ENCODE measurements around the gene FGF14.

Gene FGF14

DNA sequence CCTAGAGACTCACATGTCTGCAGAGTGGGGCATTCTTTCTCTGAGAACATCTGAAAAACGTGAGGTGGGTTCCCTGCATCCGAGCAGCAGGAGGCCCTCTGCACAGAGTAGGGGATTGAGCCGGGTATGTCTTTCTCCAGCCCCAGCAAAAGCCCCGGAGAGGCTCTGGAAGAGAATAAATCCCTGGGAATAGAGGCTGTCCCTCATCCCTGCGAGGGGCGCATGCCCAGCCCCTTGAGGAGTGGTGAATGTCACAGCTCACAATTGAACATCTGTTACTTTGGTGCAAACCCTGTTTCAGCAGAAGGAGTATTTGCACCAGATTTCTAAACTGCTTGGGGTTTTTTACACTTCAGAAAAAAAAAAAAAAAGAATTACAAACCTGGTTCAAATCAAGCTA, 164.6 kb downstream of the FGF14 start:
- DNase-seq, result no peak

DNA sequence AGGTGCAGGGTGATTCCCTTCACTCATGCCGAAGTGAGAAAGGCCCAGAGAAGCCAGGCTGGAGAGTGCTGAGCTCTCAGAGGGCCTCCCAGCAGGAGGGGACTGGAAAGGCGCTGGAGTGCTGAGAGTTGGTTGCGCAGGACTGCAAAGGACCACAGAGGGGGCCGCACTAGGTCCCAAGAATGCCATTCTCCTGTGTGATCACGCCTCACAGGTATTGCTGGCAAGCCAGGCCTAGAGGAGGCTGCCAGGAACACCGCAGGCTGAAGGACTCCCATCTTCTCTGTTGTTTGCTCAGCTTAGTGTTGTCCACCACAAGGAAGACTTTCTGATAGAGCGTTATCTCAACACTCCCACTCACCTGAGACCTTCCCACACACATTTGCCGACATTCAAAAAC, 165.0 kb downstream of the FGF14 start:
- no peak for DNase-seq

DNA sequence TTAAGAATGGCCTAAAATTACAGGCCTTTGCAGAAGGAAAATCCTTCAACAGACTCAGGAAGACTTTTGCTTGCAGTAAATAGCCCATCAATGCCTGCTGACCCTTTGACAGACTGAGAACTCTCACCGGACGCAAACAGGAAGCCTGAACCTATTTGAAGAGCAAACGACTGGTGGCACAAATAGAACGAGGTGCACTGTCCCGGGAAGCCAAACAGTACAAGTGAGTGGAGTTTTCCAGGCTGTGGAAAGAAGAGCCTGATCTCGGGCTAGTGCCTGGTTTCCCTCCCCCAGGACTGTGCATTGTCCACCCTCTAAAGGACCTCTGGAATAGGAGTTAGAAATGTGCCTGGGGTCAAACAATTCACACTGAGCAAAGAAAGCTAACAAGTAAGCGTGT, 165.5 kb downstream of the FGF14 start:
- DNase-seq, result no peak

DNA sequence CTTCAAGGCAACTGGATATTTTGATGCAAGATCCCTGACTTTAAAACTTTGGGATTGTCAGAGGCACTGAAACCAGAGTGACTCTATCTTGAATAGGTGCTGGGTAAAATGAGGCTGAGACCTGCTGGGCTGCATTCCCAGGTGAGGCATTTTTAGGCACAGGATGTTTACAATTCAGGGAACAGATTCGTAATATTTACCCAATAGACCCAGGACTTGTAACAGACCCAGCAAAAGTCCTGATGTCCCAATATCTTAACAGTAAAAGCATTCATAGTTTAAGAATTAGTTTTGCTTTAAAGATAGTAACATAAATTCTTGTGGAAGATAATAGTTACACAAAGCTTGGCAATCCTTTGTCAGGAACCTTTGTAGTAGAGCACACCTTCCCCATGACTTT, 166.2 kb downstream of the FGF14 start:
- no peak for DNase-seq

DNA sequence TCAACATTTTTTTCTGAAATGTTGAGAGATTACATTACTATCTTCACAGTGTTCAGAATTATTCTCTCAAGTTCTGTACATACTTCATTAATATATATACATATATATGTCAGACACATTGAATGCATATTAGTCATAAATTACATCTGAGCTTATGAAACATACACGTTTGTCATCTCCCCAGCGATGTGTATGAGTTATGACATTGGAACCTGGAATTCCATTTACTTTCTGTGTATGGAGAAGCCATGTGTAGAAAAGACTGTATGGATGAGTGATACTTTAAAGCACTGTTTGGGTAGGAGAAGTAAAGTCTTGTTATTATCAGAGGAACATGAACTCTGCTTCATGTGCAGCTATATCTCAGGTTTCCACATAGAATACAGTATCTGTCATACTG, 167.2 kb downstream of the FGF14 start:
- no peak for DNase-seq

DNA sequence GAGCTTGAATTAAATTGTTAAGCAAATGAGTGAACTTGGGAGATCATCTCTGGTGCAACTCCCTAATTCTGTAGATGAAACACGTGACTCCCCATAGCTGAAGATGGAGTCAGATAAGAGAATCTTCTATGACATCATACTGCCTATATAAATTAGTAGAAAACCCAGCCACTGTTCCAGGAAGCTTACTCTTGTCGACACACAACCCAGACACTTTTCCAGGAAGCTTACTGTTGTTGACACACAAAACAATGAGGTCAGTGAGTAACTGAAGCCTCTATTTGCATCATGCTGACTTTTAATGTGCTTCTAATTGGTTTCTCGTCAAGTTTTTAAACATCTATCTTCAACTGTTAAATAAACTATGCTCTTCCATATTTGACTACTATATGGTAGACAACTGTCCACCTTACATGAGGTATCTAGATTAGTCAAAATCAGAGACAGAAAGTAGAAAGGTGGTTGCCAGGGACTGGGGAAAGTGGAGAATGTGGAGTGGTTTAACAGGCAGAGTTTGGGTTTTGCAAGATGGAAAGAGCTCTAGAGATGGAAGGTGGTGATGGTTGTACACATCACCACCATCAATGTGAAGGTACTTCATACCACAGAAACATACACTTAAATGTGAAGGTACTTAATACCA, 168.2 kb downstream of the FGF14 start:
- no peak for DNase-seq

DNA sequence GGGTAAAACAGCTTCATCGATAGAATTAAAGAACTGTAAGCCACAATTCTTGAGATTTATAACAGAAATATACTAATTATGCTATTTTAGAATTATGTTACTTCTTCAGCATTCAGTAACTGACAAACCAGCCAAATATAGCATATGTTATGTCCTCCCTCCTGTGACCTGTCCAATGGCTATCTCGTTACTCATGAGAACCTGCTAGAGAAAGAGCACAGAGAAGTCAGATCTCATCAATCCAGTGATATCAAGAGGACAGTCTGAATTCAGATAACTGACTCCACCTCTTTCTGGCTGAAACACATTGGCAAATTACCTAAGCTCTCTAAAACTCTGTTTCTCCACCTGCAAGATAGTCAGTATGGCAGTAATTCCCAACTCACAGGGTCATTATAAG, 170.4 kb downstream of the FGF14 start:
- no peak for DNase-seq

DNA sequence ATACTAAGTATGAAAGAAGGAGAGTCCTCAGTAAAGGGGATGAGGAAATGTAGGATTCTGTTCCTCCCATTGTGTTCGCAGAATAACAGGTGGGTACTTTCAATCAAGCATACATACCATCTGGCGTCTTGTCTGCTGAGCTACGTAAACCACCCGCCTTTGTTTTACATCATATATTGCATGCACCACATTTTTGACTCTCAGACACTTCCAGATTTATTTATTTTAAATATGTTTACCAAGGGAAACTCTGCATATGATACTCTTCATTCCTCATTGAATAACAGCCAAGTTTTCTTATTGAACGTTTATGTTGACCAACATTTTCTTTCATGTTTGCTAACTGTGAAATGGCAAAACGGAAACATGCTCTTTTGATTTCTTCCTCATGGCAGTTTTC, 174.1 kb downstream of the FGF14 start:
- DNase-seq, result peak; percentile 17

DNA sequence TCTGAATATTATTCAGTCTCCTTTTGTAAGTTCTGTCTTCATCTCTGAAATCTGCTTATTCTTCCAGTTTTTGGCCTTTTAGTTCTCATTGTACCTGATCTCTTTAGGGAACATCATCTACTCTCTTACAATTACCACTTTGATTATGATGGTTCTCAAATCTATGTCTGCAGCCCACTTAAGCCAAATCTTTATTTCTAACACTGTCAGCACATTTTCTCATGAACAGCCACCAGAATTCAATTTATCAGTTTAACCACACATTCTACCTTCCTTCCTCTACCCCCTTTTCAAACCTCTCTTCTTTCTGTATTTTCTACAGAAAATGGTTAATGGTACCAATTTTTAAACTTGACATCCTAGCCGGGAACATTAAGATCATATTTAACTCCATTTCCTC, 175.3 kb downstream of the FGF14 start:
- no peak for DNase-seq

DNA sequence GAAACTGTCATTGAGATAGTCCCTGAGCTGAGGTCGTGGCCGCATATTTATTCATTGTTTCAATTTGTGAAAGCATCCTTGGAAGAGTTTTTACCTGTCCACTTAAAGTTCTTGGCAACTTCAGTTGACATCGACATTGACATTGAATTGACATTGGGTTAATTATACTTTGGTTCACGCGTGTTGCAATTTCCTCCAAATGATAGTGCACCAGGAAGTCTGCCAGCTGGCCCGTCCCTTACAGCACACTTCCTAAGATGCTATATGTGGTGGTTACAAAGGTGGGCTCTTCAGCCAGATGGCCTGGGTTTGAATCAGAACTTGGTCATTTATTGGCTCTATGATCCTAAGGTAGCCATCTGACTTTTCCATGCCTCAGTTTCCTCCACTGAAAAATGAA, 176.0 kb downstream of the FGF14 start:
- DNase-seq, result no peak

DNA sequence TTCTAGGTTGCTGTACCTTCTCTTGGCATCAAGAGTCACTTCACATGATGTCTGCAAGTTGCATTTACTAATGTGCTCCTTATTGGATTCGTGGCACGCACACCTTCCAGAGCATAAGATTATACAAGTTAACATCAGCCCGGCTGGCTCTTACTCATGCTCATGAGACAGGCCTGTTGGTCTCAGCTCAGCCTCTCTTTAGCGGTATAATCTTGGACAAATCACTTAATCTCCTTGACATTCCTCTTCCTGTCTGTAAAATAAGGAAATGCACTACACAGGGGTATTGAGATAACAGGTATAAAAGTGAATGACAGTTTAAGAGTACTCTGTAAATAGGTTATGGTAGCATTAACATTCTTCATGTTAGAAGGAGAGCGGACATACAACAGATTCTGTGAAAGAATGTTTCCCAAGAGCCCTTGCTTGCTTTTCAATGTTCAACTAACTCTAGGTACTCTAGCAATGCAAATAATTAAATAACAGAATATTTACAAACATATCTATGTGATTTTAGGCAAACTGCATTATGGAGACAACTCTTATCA, 181.1 kb downstream of the FGF14 start:
- DNase-seq, result no peak

DNA sequence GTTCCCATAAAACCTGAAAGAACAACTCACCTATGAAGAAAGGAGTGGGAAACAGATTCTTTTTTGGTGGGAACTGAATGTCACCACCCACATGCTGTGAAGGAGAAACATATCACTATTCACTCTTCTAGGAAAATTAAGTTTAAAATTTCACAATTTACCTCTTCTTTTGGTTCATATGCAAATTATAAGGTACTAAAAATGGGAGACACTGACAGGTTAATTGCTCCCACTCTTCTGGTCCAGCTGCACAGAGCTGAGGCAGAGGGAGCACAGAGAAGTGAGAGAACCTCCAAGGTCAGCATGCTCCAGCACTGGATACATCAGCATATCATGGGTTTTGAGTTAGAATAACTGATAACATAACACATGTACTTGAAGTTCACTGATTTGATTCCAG, 186.9 kb downstream of the FGF14 start:
- no peak for DNase-seq

DNA sequence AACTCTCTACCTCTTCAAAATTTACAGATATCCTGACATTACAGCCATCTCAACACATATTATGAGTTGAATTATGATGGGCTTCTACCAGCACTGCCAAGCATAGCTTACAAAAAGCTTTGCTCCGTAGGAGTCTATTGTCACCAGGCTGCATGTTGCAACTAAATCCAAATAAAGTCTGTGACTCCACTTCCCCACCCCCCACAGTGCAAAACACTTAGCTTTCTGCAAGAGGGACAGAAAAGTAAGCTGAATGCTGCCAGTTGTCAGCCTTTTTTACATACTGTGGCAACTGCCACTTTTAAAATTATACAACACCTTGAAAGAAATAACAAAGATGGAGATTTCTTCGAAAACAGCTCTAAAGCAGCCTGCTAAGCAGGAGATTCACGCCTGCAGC, 189.1 kb downstream of the FGF14 start:
- no peak for DNase-seq

DNA sequence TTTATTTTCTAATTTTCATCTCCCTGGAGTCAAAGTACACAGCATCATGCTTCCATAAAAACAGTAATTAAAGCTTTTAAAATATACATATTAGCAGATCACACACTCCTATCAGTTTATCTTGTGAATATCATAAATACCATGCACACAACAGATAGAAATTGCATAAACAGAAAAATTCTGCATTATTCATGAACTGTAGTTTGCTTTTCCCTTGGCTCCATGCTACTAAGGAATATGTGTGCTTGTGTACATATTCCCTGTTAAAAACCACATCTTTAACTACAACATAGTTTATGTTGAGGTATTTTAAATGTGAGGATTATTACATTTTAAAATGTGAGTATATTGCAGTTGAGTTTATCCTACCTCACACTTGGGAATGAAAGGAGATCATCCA, 193.5 kb downstream of the FGF14 start:
- no peak for DNase-seq

DNA sequence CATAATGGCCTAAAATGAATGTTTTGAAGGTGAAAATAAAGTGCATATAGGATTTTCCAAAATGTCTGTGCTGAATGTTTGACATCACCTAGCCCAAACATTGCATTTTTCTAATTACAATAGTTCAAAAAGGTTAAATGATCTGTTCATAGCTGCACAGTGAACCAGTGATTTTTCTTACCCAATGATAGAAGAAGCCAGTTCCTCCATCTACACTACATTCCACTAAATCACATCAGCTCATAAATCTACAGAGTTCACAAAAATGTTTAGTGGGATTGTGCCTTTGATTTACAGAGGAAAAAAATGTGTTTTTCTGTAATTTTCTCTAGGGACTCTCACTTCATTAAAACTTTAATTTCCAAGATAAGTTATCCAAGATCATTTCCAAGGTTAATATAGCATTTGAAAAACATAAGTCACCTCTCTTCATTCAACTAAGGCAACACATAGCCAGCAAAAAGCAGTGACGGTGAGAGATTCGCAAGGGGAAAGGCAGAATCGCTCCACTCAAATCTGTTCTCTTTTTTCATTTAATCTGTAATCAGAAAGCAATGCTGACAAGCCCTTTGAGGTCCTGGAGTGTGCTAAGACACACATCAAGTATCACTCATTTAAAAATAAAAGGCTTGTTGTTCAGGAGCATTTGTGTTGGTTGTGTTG, 194.0 kb downstream of the FGF14 start:
- DNase-seq, result no peak

DNA sequence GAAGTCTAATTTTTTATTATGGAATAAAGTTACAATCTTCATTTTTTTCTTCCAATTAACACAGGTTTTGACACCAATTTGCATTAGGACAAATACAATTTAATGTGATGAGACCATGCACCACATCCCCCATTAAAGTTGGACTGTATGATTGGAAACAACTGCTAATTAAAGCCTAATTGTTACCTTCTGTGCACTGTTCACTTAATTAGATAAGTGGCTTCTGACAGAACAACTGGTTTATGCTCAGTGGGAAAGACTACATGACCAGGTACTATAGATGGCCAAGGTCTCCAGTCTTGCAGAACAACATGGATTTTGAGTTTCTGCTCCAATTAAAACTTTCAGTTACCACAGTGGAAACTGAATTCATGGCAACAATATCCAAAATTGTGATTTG, 198.1 kb downstream of the FGF14 start:
- peak; percentile 50 for DNase-seq

DNA sequence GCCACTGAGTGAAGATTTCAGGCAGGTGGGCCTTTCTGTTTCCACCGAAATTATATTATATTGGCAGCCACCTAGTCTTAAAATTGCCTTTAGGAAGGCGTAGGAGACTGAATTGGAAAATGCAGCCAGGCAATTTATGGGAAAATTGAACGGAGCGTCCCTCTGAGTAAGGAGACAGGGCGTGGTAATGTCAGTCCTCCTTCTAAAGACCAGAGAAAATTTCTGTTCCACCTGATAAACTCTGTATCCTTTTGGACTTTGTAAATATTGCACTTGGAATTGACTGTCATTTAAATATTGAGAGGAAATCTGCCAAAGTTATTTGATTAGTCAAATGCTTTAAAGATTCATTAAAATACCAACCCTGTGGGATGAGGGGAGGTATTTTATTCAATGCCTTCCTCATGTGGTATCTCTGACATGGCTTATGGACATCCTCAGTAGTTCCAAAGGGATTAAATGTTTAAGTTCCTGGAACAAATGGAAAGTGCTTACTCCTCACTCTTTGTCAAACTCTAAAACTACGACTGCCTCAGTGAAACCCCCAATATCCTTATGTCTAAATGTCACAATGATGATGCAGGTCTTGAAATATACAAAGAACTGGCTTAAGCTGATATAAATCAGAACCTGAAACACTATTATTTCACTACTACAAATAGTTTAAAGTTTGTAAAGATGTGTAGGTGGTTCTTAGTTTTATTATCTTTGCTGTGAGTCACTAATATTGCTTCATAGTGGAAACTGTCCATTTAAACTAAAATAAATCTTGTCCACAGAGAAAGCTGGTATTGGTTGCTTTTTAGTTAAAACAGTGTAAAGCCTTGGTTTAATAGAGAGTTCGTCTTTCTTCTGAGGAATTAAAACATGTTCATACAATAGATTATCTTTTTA, 203.2 kb downstream of the FGF14 start:
- peak; percentile 58 for DNase-seq

DNA sequence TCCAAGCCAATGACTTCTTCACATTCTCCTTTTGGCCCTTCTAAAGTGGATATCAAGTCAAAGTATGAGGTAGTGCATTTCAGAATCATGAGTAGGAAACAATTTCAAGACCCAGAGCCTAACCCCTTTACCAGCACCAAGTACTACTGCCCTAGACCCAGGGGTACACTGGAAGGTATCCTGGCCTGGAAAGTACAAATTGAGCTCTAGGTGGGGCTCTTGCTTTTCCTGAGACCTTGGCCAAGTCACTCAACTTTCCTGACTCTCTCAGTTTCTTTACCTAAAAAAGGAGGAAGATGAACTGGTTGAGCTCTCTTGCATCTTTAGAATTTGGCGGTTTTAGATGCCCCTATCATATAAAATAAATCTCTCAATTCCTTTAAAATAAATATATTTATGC, 204.7 kb downstream of the FGF14 start:
- no peak for DNase-seq

DNA sequence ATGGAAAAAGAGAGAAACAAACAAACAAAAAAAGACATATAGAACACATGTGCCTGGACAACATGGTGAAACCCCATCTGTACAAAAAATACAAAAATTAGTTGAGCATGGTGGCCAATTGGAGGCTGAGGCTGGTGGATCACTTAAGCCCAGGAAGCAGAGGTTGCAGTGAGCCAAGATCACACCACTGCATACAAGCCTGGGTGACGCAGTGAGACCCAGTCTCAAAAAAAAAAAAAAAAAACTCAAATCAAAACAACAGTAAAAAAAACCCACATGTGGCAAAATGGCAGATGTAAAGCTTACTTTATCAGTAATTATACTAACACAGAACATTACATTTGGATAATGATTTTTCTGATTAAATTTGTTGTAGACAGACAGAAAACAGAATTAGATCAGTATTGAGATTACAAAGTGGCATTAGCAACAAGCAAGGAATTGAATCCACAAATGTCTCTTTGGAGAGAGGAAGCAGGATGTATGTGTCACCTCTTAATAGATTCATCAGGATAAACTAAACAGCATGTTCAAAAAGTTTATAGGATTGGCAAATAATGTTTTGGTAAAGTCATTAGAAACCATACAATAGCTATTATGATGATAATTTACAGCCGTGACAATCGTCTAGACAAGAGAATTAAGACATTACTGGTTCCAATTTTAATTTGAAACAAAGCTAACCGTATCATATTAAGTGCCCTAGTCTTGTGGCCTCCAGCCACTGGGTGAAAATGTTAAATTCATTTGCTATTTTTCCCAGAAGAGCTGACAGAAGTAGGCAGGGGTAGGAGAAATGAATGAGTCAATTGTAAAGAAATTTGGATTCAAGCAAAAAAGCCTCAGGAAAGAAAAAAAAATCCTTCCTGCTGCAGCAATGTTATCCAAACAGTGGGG, 206.0 kb downstream of the FGF14 start:
- no peak for DNase-seq

DNA sequence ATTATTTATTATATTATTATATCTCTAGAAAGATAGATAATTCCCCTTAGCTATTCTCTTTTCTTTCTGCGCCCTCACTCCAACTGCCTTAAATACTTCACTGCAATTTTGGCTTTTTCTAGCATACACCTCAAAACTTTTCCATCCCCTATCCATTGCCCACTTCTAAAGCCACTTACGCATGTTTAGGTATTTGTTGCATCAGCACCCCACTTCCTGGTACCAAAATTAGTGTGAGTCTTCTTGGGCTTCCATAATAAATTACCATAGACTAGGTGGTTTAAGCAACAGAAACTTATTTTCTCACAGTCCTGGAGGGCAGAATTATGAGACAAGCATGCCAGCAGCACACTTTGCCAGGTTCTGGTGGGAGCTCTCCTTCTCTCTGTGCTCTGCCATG, 209.0 kb downstream of the FGF14 start:
- DNase-seq, result no peak

DNA sequence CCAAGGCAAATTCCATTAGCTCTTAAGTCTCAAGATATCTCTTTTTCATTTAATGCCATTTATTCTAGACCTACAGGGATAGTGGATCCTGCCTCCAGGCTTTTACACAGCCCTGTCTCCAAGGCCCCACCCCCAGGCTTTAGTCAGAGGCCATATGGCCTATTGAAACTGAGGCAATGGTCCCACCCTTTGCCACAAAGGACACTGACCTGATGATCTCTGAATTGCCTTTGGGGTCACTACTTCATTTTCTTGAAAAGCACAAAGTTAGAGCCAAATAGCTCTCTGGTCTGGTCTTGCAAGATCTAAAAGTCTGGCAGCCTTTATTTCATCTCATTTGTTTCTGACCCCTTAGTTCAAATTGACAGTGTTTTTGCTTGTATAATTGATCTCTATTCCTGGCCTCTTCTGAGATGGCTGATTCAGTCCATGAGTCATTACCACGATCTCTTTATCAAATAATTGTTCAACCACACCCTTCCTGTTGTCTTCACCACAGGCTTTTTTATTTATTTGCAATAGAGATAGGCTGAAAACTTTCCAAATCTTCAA, 209.8 kb downstream of the FGF14 start:
- DNase-seq, result no peak

DNA sequence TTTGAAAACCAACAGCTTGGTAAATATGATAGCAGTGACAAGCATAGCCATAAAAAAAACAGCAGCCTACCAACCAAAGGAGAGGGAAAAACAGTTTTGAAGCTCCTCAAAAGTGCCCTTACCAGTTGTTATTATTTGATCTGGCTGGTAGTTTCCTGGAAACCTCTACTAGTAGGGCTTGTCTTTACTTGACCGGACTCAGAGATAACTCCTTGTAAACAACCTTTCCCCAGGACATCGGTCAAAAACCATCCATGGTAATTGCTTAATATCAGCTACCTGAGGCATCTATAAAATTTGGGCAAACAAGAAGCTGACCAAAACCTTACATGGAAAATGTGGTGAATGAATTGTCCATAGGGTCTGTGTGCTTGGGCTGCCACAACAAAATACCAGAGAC, 210.9 kb downstream of the FGF14 start:
- DNase-seq, result no peak
